Measurements from ENCODE around the gene PDK2.
A peak's percentile ranks its signal among the peaks of the same experiment; 100 is the strongest.

PDK2 gene

DNA sequence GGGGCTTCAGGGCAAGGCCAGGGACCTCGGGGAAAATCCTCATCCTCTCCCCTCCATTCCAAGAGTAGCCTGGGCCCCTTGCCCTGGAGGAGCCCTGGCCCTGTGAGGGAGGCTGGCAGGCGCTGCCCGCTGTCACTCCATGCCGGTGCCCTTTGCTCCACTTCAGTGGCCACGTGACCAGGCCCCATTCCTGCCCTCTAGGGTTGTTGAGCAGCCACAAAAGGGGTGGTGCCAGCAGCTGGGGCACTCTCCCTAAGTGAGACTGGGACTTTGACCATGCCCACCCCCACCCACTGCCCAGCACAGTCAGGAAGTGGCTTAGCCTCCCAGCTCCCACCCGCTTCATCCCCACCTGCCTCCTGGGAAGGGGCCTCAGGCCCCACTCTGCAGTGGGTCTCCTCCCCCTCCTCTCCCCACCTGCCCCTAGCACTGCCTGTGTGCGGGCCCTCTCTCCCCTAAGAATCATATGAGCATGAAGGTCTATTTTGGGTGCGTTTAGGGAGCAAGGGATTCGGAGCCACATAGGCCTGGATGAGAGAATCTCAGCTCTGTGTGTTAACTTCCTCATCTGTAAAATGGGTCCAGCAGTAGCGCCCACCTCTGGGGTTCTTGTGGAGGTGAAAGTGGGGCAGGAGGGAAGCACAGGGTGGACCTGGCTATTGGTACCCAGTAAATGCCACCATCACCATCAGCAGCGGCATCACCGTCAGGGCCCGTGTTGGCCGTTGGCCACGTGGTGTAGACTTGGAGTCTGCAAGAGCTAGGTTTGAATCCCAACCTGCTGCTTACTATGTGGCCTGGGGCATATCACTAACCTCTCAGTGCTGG, 7.2 kb downstream of the PDK2 start:
- no peak for DNase-seq

DNA sequence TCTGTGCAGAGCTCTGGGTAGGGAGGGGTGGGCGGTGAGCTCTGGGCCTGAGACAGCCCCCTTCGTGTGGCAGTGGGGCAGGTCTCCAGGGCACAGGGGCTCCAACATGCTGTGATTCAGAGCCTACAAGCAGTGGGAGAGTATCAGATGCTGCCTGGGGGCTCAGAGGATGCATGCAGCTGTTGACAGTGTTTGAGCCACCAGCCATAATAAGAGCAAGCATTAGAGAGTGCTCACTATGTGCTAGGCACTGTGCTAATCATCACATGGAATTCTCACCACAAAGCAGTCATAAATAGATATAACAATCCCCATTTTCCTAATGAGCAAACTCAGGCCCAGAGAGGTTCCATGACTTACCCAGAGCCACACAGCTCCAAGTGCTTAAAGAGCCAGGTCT, 8.1 kb downstream of the PDK2 start:
- DNase-seq: no peak

DNA sequence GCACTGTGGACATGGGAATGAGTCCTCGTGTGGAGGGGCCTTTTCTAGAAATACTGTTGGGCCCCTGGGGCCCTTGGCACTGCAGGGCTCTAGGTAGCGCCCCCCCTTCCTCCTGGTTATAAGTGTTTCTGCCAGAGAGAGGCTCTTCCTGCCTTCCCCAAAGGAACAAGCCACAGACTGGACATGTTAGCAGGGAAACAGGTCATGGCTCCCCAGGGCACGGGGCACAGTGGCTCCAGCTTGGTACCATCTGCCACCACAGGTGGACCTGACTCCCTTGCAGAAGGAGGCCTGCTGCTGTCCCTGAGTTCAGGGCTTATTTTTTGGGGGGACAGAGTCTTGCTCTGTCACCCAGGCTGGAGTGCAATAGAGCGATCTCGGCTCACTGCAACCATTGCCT, 8.8 kb downstream of the PDK2 start:
- DNase-seq: no peak

DNA sequence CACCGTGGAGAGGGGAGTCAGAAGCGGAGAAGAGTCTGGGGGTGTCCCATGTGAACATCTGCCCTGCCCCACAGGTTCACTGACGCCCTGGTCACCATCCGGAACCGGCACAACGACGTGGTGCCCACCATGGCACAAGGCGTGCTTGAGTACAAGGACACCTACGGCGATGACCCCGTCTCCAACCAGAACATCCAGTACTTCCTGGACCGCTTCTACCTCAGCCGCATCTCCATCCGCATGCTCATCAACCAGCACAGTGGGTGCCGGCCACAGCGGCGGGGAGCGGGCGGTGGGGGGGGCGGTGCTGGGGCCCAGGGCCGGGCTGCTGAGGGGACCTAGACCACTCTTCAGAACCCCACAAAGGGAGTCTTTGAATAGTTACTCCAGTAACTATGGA, 10.7 kb downstream of the PDK2 start:
- DNase-seq: no peak

DNA sequence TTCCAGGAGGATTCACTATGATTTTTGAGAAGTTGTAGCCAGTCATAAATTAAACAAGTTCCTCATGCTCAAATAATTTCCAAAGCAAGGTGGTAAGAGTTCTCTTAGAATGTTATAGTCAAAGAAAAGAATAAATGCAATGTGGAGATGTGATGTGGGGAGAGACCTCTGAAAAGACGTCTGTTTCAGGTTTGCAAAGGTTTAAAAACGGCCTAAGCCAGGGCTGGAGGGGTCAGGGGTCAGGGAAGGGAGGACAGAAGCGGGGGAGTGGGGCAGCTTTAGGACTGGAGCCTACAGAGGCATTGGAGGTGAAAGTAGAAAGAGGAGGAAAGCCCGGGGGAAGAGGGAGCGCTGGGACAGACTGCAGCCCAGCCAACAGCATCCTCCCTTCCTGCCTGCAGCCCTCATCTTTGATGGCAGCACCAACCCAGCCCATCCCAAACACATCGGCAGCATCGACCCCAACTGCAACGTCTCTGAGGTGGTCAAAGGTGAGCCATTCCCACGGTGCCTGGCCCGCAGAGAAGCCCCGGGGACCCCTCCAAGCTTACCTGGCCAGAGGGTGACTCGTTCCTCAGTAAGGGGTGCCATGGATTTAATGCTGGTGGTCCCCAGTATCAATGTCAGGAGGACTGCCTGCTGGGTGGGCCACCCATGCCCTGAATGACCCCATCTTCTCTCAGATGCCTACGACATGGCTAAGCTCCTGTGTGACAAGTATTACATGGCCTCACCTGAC, 11.4 kb downstream of the PDK2 start:
- no peak for DNase-seq

DNA sequence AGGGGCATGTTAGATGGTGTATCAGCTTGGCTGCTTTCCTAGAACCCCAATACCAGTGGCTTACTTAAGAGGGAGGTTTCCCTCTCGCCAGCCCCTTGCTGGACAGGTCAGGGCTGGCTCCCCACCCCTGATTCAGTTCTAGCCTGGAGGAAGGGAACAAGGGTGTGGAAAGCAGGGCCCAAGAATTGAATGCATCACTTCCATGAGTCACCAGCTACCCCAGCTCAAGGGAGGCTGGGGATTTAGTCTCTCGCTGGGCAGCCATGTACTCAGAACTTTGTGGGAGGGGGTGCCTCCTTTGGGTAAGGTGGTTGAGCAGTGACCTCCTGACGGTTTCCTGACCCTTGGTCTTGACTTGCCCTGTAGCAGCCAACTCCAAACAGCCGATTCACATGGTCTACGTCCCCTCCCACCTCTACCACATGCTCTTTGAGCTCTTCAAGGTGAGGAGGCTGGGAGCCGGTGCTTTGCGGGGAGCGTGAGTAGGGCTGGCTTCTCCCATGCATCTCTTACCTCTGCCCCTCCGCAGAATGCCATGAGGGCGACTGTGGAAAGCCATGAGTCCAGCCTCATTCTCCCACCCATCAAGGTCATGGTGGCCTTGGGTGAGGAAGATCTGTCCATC, 12.8 kb downstream of the PDK2 start:
- peak; percentile 28 for DNase-seq

DNA sequence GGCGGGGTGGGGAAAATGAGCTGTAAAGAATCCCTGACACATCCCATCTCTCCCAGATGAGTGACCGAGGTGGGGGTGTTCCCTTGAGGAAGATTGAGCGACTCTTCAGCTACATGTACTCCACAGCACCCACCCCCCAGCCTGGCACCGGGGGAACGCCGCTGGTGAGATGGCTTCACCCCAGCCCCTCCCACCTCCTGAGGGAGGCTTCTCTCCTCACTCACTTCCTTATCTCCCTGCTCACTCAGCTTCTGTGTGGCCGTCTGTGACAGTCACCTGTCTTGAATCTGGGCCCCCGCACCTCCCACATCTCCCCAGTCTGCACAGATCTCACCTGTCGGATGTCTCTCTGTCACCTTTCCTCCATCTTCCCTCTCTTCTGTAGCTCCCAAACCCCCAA, 13.4 kb downstream of the PDK2 start:
- DNase-seq: no peak

DNA sequence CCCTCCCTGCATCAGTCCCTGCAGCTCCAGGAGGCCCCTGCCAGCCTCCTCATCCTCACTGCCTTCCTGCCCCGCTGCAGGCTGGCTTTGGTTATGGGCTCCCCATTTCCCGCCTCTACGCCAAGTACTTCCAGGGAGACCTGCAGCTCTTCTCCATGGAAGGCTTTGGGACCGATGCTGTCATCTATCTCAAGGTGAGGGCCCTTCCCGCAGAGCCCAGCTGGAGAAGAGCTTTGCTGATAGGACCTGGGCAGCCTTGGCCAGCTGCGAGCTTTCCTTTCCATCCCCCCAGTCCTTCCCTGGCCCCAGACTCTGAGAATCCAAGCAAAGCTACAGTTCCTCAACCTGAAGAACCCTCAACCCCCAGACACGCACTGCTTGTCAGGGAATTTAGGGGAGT, 14.1 kb downstream of the PDK2 start:
- DNase-seq: no peak

DNA sequence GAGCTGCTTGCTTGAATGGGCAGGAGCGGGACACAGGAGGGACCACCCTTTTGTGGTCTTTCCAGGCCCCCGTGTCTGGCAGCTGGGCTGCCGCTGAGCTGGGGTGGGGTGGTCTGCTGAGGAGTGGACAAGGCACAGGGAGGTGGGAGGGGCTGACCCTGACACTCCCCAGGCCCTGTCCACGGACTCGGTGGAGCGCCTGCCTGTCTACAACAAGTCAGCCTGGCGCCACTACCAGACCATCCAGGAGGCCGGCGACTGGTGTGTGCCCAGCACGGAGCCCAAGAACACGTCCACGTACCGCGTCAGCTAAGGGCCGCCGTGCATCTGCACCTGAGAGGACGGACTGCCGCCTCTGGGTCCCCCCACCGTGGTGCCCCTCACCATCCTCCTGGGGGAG, 14.6 kb downstream of the PDK2 start:
- DNase-seq: no peak

DNA sequence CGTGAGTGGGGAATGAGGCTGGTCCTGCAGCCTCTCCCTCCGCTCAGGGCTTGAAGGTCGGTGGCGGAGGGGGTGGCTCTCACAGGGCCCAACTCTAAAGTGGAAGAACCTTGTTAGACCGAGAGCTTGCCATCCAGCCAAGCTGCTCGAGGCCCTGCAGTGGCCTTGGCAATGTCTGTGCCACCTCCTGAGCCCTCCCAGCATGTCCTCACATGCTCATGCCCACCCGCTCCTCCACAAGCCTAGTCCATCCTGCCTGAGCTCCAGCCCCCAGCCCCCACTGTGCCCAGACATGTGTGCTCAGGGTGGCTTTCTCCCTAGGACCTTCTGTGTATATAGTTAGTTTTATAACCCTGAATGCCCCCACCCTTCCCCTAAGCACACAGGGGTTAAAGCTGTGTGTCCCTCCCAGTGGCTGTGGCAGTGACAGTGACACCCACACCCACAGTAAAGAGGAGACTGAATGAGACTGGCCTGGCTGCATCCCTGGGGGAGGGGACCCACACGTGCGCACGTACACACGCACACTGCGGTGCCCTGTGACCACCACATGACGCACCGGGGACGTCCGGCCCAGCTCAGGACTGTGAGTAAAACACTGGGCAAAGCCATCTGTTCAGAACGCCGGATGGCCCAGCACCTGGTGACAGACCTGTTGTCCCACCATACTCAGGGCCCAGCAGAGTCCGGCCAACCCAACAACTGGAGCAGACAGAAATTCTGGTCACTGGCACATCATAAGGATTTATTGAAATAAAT, 15.6 kb downstream of the PDK2 start:
- DNase-seq: no peak

DNA sequence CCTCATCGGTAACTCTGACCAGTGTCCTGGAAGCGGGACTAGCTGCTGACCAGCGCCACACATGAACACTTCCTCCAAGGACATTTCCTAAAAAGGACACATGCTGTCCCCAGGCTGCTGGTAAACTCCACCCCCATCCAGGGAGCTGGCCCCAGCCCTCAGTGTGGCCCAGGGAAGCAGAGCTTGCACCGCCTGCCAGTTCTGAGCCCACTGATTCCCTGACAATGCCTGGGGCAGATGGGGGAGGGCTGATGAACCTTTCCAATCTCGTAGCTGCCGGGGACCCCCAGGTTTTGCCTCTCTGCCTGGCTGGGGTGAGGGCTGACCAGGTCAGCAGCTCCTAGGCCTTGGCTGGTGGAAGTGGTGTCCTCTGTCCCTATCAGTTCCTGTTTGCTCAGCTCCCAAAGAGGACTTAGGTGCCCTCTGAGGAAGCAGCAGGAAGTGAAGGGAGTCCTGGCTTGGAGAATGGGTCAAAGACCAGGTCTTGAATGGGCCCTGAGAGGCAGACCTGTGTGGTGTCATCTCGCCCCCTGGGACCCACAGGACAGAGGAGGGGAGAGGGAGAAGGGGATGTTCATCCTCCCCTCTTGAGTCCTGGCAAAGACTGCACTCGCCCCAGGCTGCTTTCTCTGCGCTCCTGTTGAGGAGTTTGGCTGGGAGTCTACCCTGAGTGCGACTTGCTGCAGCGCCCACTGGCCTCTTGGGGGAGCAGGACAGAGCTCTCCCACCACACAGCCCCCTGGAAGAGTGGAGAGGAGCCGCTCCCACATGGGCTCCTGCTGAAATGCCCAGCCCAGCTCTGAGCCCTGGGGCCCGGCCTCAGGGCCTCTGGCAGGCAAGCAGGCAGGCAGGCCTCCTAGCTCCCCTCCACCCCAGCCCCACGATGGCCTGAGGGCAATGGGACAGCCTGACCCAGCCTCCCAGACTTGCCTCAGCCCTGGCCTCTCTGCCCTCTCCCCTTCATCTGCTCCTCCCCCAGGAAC, 16.8 kb downstream of the PDK2 start:
- DNase-seq: no peak

DNA sequence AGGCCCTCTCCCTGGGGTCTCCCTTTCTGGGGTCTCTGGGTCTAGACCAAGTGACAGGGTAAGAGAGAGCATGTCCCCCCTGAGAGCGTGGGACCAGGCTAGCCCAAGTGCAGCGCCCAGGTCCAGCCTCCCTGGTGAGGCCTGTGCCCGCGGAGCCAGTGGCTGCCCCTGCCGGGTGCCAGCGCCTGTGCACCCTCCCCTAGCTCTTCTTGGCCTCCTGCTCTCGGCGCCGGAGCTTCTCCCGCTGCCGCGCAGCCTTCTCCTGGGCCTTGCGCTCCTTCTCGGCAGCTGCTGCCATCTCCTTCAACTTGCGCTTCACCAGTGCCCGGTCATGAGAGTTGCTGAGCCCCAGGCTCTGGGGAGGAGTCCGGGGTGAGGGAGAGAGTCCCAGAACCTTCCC, 17.5 kb downstream of the PDK2 start:
- no peak for DNase-seq

DNA sequence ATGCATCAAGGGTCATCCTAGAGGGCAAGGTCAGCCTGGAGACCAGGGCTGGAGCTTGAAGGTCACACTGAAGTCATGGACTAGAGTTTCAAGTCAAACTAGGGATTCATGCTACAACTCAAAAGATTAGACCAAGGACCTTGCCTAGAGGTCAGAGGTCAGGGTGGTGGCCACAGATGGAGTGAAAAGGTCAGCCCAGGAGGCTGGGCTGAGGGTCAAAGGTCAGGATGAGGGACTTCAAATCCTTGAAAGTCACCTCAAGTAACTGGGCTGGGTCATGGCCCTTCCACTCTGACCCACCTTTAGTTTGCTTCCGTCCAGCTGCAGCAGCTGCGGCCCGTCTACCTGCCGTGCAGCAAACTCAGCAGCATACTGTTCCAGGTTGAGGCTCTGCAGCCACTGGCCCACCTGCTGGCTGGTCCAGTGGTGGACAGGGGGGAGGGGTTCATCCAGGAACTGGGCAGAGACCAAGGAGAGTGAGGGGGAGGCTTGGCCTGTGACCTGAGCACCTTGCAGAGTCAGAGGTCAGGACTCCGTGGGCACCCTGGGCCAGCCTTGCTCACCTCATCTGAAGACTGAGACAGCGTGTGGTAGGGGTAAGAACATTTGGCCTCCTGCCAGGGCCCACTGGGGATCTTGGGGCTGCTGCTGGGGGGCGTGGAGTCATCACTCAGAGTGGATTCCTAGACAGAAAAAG, 18.6 kb downstream of the PDK2 start:
- DNase-seq: no peak

DNA sequence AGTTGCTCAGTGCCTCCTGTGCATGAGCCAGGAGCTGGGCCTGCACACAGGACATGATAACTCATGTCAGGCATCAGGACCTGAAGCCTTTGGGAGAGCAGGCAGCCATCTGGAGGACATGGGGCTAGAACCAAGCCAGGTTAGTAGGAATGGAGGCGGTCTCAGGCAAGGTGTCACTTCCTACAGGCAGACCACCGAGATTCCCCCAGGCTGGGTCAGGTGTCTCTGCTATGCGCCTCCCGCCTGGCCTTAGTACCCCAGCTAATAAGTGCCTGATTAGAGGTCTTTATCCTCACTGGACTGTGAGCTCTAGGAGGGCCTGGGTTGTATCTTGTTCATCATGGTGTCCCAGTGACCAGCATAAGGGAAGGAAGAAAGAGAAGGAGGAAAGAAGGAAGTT, 19.2 kb downstream of the PDK2 start:
- no peak for DNase-seq

DNA sequence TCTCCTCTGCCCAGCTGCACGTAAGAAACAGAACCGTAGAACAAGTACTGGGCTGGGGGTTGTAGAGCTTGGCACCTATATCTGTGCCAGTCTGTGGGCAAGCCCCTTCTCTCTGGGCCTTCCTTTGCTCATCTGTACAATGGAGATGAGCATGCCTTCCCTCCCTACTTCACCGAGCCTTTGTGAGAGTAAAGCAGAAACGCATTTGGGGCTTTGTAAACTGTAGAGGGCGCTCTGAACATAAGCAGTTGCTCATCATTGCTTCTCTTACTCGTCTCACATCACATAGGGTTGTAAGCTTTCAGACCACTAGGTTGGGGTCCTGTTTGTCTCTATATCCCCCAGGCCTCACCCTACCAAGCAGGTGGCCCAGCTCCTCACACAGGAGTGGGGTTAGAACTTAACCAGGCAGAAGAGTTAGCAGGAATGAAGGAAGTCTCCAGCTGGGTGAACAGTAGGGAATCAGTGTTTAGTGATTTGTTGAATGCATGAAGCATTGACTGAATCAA, 19.8 kb downstream of the PDK2 start:
- peak; percentile 57 for DNase-seq

DNA sequence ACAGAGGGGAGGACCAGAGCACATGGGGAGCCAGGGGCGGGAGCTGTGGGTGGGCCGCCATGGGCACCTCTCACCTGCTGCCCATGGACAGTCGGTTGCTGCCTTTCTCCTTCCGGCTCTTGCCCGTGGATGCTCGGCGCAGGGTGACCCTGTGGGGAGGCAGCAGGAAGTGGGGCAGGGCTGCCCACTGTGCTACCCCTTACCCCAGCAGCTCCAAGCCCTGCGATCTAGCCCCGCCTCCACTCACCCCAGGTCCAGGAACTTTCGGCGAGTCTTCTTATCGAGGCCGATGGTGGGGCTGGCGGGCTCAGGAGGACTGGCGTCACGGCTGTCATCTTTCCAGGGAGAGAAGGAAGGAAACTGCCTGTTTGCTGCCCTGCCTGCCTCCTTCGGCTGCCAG, 20.6 kb downstream of the PDK2 start:
- DNase-seq: no peak

DNA sequence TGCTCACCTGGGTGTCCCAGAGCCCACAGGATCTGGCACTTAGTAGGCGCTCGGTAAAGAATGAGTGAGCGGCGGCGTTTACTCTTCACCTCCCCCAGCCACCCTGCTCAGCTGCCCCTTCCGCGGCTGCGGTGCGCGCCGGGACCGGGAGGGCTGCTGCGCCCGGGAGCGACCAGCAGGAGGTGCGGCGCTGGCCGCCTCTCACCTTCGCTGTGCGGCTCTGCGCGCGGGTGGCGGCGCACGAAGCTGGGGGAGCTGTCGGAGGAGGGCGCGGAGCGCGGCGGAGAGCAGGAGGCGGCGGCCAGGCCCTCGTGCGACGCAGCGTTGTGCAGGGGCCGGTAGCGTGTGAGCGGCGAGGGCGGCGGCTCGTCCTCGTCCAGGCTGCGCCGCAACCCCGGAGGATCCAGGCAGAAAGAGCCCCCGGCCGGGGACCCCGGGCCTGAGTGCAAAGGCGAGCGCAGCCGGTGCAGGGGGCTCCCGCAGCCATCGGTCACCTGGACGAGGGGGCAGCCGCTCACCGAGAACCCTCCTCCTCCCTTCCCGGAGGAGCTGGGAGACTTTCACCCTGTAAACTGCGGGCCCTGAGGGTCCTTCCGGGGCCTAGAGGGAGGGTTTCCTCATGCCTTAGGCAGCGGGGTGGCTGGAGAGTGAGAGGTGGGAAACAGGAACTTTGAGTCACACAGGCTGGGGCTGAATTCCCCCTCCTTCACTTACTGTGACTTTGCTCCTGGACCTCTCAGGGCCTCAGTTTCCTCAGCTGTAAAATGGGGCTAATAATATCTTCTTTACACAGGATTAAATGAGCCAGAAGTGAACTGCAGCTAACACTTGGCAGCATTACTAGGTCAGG, 22.3 kb downstream of the PDK2 start:
- peak; percentile 48 for DNase-seq

DNA sequence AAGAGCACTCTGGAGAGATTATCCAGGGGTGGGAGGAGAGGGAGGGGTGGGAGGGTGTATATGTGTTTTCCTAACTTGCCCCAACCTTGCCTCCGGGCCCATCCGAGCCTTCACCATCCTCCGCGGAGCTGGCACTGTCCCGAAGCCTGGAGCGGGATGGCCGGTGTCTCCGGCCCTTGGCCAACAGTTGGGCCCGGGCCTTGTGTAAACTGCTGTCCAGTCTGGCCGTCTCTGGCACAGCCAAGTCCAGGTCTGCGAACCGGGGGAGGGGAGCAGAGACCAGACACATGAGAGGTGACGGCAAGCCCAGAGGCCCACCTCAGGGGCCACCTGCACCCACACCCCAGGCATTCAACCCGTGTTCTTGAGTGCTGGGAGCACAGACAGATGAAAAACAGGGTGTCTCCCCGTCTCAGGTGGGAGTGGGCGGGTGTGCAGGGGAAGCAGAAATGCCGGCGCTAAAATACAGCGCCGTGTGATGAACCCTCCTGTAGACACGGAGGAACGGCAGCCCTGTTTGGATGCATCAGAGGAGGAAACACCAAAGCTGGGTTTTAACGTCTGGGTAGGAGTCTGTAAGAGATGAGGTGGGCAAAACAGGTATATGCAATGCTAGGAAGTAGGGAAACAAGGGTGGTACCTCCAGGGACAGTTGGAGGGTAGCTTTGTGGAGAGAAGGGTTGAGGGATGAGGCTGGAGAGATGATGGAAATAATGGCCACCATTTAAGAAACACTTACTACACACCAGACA, 23.1 kb downstream of the PDK2 start:
- DNase-seq: no peak

DNA sequence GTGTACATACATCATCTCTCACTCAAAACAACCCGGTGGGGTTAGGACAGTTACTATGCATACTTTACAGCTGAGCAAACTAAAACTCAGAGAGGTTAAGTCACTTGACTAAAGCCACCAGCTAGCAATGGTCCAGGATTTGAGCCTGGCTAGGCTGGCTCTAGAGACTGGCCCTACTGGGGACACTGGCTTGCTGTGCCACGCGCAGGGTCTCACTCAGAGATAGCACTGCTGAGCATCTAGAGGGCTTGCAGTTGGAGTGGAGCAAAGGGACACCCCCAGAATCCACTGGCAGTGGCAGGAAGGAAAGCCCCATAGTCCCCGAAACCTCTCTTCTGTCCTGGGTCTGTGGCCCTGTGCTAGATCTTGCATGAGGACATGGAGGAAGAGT, 23.7 kb downstream of the PDK2 start:
- no peak for DNase-seq

Data from fibroblast of upper back skin (primary cell).